Measurements from ENCODE around the gene TRIM41. TPM values are rescaled to one million over a fixed set of nuclear protein-coding genes. Genes with fewer than 3 reads are reported as not detected.

Gene TRIM41
- total and polyA plus RNA-seq, 9 of the 15 experiments (the other 6 are each of a cell fraction or from before 2014, with no cell fraction given): 1.8 to 47.6 (median 20.9) TPM

- TF ChIP-seq ATF3 (IDR thresholded peaks at IDR 0.05) (peak; percentile 93), ATF3 (CRISPR knock-in tag; conservative IDR thresholded peaks at IDR 0.05) (0 out of 2 replicates have a peak, but pooled peaks have one; percentile 23), MYC (IDR thresholded peaks at IDR 0.05; ENCODE audit: low read depth, low read length) (no peak), MYC (CRISPR knock-in tag; IDR thresholded peaks at IDR 0.05; ENCODE audit: borderline replicate concordance, low read depth) (no peak), PRDM10 (IDR thresholded peaks at IDR 0.05; ENCODE audit: partially characterized antibody) (peak; percentile 88), SUPT5H (IDR thresholded peaks at IDR 0.05) (no peak), CBX8 (IDR thresholded peaks at IDR 0.05; ENCODE audit: borderline replicate concordance, extremely low read depth, low read depth, low read length, poor library complexity, severe bottlenecking) (no peak), CEBPB (tag; IDR thresholded peaks at IDR 0.05) (peak; percentile 78), RNF2 (IDR thresholded peaks at IDR 0.05) (no peak), HNRNPUL1 (IDR thresholded peaks at IDR 0.05; ENCODE audit: low read length) (0 out of 2 replicates have a peak, but pooled peaks have one; percentile 60), IRF9 (tag; IDR thresholded peaks at IDR 0.05) (no peak), ELF1 (tag; IDR thresholded peaks at IDR 0.05) (no peak), TBP (optimal IDR thresholded peaks at IDR 0.05; ENCODE audit: low read depth, low read length) (no peak), POLR2A (conservative IDR thresholded peaks at IDR 0.05) (0 out of 2 replicates have a peak, but pooled peaks have one; percentile 6), ASH1L (IDR thresholded peaks at IDR 0.05; ENCODE audit: borderline replicate concordance, low read depth, partially characterized antibody) (no peak), CTBP1 (IDR thresholded peaks at IDR 0.05; ENCODE audit: borderline replicate concordance) (0 out of 2 replicates have a peak, but pooled peaks have one; percentile 18), ZNF316 (IDR thresholded peaks at IDR 0.05) (peak; percentile 56; the same call in 1 of the 2 replicates), GABPB1 (CRISPR knock-in tag; IDR thresholded peaks at IDR 0.05) (no peak)
Observed at GRCh38 chr5:181241393-181241975, 18.4 kb downstream of the TRIM41 start (continued).

Measured in K562 (cell line).